Right ventricle myocardium superior (tissue), 1 donor: ENCODE measurements around the gene STAT2. TPM values are rescaled to one million over a fixed set of nuclear protein-coding genes. Genes with fewer than 3 reads are reported as not detected.
"Not testable (repeated sequence)": the region's sequence is repeated elsewhere in the genome, so short reads cannot be mapped to it uniquely, and the experiment has no call there.

Experiments
- ATAC-seq: fragments of 200-7000 bp; cut with Tn5 transposase; one replicate; pipeline ENCODE4 v1.9.1; 2020; ENCODE audit warnings: mild to moderate bottlenecking; ENCODE audit not compliant: poor library complexity
- DNase-seq: peaks from one replicate; pipeline ENCODE4 v3.0.0-alpha.2; 2020
- intact Hi-C: fragments of 100-400 bp; cut with DNase I; formaldehyde crosslinking; loops from one replicate; pipeline ENCODE4 v1.11.2; 2022
- total RNA-seq: library from RNA; stranded (reverse); fragmentation: NEBNext Ultra II Directional; extraction: Animal tissue kit (Norgen Biotek cat#: 25700); gene quantifications from one replicate; pipeline ENCODE4 v1.2.1, GENCODE V29; 2021
- donor health status: DM: no; HTN: yes; CAD: no; lungs with severe emphysema.

The STAT2 gene
- total RNA-seq, 1 donor from 2014 or later, result 28.3 TPM

GRCh38 chr12:56373515-56373914 is 13.6 kb upstream of the STAT2 start:
- DNase-seq (no peak), ATAC-seq (no peak)
- intact Hi-C loops, result no loop called here

- ATAC-seq, result no peak
- intact Hi-C loops, result loop anchor here (10.0 kb wide), 1 partner anchor 48 kb away; no protein-coding TSS in a partner anchor
Observed at GRCh38 chr12:56366948-56367347, 7.0 kb upstream of the STAT2 start.

GRCh38 chr12:56362130-56363059 is 2.5 kb upstream of the STAT2 start, which contains the start of gene APOF:
Gene APOF, minus strand, starts transcription at chr12:56362857. Its CDS starts 112 bp downstream, at chr12:56362745.
- ATAC-seq (no peak), DNase-seq (no peak)
- intact Hi-C loops, result loop anchor here (10.0 kb wide), 1 partner anchor 52 kb away; no protein-coding TSS in a partner anchor

More at GRCh38 chr12:56366948-56367347, 7.0 kb upstream of the STAT2 start:
- DNase-seq, result no peak

DNA sequence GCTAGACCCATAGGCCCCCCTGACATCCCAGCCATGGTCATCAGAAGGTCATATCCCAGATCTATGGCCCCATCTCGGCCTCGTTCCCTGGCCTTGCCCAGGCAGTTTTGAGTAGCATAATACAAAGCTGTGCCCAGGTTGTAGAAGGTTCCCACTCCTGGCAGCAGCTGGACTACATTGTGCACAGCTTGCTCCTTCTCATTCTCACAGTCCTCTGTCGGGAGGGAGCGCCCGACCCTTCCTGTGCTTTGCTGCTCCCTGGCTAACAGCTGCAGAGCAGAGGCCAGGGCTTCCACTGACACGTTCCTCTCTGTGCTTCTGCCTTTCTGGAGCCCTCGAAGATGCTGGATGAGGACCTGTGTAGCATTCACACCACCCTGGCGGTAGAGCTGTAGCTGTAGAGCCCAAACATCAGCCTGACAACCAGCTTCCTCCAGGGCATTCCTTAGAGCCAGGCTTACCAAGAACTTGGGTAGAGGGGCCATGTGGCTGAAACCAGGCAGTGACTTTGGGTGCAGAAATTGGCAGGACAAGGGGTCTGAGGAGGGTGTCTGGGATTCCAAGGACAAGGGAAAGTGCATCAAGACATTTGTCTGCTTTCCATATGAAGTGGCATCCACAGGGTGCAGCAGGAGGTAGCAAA is 1.7 kb upstream of the STAT2 start:
- DNase-seq, result peak; percentile 42
- no peak for ATAC-seq
- intact Hi-C loops, result loop anchor here (10.0 kb wide), 1 partner anchor 53 kb away; no protein-coding TSS in a partner anchor

GRCh38 chr12:56358836-56359532 is 923 bp downstream of the STAT2 start:
- intact Hi-C loops, result loop anchor here (10.0 kb wide), 1 partner anchor 106 kb away; the partner anchor contains the start of gene SPRYD4
- ATAC-seq, result no peak
- DNase-seq, result no peak

DNA sequence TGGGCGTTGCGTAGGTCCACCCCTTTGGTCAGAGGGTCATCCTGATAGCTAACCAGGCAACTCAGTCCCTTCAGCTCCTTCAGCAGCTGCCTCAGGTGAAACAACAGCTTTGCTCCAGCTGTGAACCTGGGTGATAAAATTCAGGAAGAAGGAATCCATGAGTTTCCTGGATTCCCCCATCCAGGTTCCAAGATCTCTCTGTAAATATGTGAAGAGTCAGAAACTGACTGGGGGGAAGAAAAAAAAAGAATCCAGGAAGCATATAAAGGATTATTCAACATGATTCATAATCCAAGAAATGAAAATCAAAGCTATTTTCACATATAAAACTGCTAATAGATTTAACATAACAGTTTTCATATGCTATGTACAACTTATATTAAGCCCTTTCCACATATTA is 8.6 kb downstream of the STAT2 start:
- ATAC-seq, result no peak
- no peak for DNase-seq

DNA sequence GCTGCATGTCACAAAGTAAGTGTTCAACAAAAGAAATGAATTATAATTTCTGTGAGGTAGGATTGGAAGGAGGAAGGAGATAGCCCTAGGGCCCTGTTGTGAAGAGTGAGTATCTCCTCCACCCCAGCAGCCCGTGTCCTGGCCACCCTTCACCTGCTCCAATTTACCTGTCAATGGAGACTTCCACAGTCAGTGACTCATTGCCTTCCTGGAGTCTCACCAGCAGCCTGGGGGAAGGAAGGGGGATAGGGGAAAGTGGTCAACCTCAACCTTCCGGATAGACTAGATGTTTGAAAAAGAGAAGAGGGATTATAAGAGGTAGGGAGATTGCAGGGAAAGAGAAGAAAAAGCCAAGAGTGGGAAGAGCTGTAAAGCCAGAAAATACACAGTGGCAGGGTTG is 9.2 kb downstream of the STAT2 start:
- DNase-seq, result no peak
- no peak for ATAC-seq
- intact Hi-C loops, result loop anchor here (10.0 kb wide), 1 partner anchor 114 kb away; the partner anchor contains the start of gene SPRYD4

More for the DNA sequence above, 8.6 kb downstream of the STAT2 start:
- intact Hi-C loops, result loop anchor here (10.0 kb wide), 1 partner anchor 113 kb away; the partner anchor contains the start of gene SPRYD4

DNA sequence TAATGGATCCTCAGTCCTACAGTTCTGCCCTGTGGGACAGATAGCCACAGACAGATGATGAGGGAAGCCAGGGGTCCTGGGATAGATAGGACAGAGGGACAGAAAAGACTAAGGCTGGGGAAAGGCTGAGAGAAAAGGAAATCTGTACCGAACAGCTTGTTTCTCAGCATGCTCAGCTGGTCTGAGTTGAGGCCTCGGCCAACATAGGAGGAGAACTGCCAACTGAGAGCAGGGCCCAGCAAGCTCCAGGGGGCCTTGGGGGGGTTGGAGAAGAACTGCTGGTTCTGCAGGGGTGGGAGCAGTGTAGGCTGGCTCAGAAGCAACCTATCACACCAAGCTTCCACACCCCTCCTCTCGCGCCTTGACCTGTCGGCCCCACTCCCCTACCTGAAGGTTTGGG is 11.1 kb downstream of the STAT2 start:
- no peak for DNase-seq
- intact Hi-C loops, result no loop called here
- no peak for ATAC-seq

DNA sequence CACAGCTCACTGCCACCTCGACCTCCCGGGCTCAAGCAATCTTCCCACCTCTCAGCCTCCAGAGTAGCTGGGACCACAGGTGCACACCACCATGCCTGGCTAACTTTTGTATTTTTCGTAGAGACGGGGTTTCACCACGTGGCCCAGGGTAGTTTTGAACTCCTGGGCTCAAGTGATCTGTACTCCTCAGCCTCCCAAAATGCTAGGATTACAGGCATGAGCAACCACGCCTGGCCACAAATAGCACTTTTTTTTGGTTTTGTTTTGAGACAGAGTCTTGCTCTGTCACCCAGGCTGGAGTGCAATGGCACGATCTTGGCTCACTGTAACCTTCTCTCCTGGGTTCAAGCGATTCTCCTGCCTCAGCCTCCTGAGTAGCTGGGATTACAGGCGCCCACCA is 12.7 kb downstream of the STAT2 start:
- ATAC-seq, DNase-seq, intact Hi-C loops: not testable (repeated sequence)

- intact Hi-C loops, result no loop called here
- no peak for DNase-seq
- ATAC-seq, result peak; percentile 19
Observed at GRCh38 chr12:56346675-56347074, 13.2 kb downstream of the STAT2 start.

GRCh38 chr12:56342290-56342689 is 17.6 kb downstream of the STAT2 start:
- intact Hi-C loops, ATAC-seq, DNase-seq: not testable (repeated sequence)

DNA sequence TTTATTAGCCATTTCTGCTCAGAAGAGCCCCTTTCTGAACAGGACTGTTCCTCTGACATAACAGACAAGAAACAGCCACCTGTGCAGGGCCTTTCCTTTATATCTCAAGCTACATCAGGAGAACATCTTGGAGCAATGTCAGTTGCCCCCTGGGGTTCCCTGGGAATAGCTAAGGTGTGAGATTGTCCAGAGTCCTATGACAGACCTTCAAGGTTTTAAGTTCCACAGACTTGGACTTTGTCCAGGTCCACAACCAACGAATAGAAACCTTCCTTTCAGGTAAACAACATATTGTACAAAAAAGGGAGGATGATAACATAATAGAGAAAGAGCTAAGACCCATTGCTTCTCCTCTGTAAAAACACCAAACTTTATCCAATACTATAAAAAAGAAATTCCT is 18.3 kb downstream of the STAT2 start:
- no peak for DNase-seq
- no peak for ATAC-seq
- intact Hi-C loops, result no loop called here

DNA sequence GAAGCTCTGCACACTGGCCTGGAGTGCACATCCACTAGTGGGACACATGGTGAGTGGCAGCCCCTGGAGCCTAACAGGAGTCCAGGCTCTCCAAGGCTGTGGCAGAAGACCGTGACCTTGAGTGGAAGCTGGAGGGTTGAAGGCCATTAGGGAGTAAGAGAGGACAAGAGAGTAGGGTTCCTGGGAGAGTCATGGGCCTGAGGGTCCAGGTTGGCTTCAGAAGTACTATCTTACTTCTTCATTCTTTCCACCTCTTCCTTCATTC is 20.8 kb downstream of the STAT2 start:
- ATAC-seq (no peak), DNase-seq (no peak)
- intact Hi-C loops, result no loop called here

GRCh38 chr12:56338308-56339157 is 21.4 kb downstream of the STAT2 start, which contains the start of gene IL23A:
Gene IL23A, plus strand, starts transcription at chr12:56338884. Its CDS starts 161 bp downstream, at chr12:56339045.
- intact Hi-C loops, result no loop called here
- ATAC-seq (no peak), DNase-seq (no peak)

DNA sequence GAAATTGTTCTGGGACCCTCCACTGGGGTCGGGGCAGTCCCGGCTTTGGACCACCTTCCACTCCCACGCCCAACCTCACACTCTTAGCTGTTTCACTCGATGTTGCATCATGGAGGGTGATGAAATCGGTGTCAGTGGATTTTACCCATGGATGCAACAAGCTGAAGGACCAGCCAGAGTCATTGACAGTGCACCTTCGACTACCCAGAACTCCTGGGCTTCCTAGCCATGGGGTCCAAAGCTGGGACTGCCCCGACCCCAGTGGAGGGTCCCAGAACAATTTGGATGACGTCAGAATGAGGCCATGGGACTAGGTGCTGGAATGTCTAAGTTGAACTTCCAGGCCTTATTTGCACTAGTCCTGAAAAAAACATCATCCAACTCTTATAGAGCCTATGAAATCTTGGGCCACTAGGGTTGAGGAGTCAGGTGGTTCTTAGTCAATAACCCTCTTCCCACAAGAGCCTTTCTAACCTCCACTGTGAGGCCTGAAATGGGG is 22.1 kb downstream of the STAT2 start:
- intact Hi-C loops, result no loop called here

GRCh38 chr12:56336361-56337167 is 23.3 kb downstream of the STAT2 start:
- DNase-seq (no peak), ATAC-seq (no peak)
- intact Hi-C loops, result no loop called here

More for the DNA sequence above, 22.1 kb downstream of the STAT2 start:
- DNase-seq (no peak), ATAC-seq (no peak)

DNA sequence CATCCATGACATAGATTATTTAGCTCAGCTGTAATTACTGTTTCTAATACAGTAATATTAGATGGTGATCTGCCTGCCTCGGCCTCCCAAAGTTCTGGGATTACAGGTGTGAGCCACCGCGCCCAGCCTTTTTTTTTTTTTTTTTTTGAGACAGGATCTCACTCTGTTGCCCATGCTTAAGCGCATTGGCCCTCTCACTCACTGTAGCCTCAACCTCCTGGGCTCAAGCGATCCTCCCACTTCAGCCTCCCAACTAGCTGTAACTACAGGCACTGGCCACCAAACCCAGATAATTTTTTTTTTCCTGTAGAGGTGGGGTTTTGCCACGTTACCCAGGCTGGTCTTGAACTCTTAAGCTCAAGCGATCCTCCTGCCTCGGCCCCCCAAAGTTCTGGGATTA is 24.4 kb downstream of the STAT2 start:
- DNase-seq, intact Hi-C loops, ATAC-seq: not testable (repeated sequence)
